Activated T-helper 17 cell treated with anti-CD3 and anti-CD28 coated beads, Interleukin-2, amount 50 U/mL, for 72 hours (primary cell): ENCODE data around the gene CTDNEP1. TPM values are rescaled to one million over a fixed set of nuclear protein-coding genes. Genes with fewer than 3 reads are reported as not detected.
A peak's percentile ranks its signal among the peaks of the same experiment; 100 is the strongest.

Source experiments
- ATAC-seq: fragments of 150-1000 bp; cut with Tn5 transposase; replicated peaks from 2 replicates; pipeline ENCODE4 v1.10.0; 2021; ENCODE audit warnings: mild to moderate bottlenecking, moderate library complexity
- H3K27ac Mint-ChIP-seq: one replicate; pipeline ENCODE4 v1.8.0; 2022; ENCODE audit warnings: mixed read lengths
- H3K27me3 Mint-ChIP-seq: one replicate; pipeline ENCODE4 v1.8.0; 2022; ENCODE audit warnings: mixed read lengths
- H3K36me3 Mint-ChIP-seq: one replicate; pipeline ENCODE4 v1.8.0; 2022; ENCODE audit warnings: low read depth, mild to moderate bottlenecking, mixed read lengths
- H3K4me1 Mint-ChIP-seq: one replicate; pipeline ENCODE4 v1.8.0; 2022; ENCODE audit warnings: mixed read lengths
- H3K4me3 Mint-ChIP-seq: one replicate; pipeline ENCODE4 v1.8.0; 2022; ENCODE audit warnings: mild to moderate bottlenecking, mixed read lengths
- H3K9me3 Mint-ChIP-seq: one replicate; pipeline ENCODE4 v1.8.0; 2022; ENCODE audit warnings: mixed read lengths
- total RNA-seq, 2 donors: library from RNA; stranded (reverse); gene quantifications; one replicate each; pipeline ENCODE4 v1.2.3, GENCODE V29; 2022

CTDNEP1 gene
- total RNA-seq, 2 donors from 2014 or later = 152 to 209 TPM

GRCh38 chr17:7283471-7284216, 32.1 kb upstream of the CTDNEP1 start:
- Mint-ChIP-seq H3K4me3 (peak overlapping the region; percentile 27), H3K9me3 (no peaks in the 10 kb centered on the region)

GRCh38 chr17:7282752-7283321, 31.3 kb upstream of the CTDNEP1 start:
- H3K4me1 Mint-ChIP-seq = peaks cover 6% of the 10 kb centered on the region
- H3K27me3 Mint-ChIP-seq = peaks cover 22% of the 10 kb centered on the region
- H3K4me3 Mint-ChIP-seq = peak overlapping the region; percentile 32
- H3K9me3 Mint-ChIP-seq = no peaks in the 10 kb centered on the region
- H3K27ac Mint-ChIP-seq = no peak overlapping the region
- H3K36me3 Mint-ChIP-seq = no peaks in the 10 kb centered on the region
- ATAC-seq = no peak

More at GRCh38 chr17:7283471-7284216, 32.1 kb upstream of the CTDNEP1 start:
- H3K36me3 Mint-ChIP-seq = no peaks in the 10 kb centered on the region
- H3K27me3 Mint-ChIP-seq = peaks cover 22% of the 10 kb centered on the region
- no peak overlapping the region for H3K27ac Mint-ChIP-seq
- peaks cover 6% of the 10 kb centered on the region for H3K4me1 Mint-ChIP-seq
- no peak for ATAC-seq

GRCh38 chr17:7281953-7282751, 30.6 kb upstream of the CTDNEP1 start:
- H3K27ac Mint-ChIP-seq = no peak overlapping the region
- H3K9me3 Mint-ChIP-seq = no peaks in the 10 kb centered on the region
- peaks cover 6% of the 10 kb centered on the region for H3K4me1 Mint-ChIP-seq
- no peaks in the 10 kb centered on the region for H3K36me3 Mint-ChIP-seq
- no peak for ATAC-seq
- peaks cover 22% of the 10 kb centered on the region for H3K27me3 Mint-ChIP-seq
- peak overlapping the region; percentile 75 for H3K4me3 Mint-ChIP-seq

- ATAC-seq = peak; percentile 91
- Mint-ChIP-seq H3K4me3 (peak within 1 kb of the TSS; percentile 75), H3K27ac (no peak within 1 kb of the TSS)
Measured at GRCh38 chr17:7281074-7281952, 29.8 kb upstream of the CTDNEP1 start, which contains the start of gene SLC2A4. TSS of gene SLC2A4 (plus strand) at chr17:7281718. CDS start at chr17:7281935, 217 bp downstream.

GRCh38 chr17:7280519-7281073, 29.1 kb upstream of the CTDNEP1 start:
- peak overlapping the region; percentile 75 for H3K4me3 Mint-ChIP-seq
- no peak overlapping the region for H3K27ac Mint-ChIP-seq
- H3K27me3 Mint-ChIP-seq = peaks cover 16% of the 10 kb centered on the region
- peak; percentile 79 for ATAC-seq
- H3K36me3 Mint-ChIP-seq = no peaks in the 10 kb centered on the region
- no peaks in the 10 kb centered on the region for H3K9me3 Mint-ChIP-seq
- peaks cover 6% of the 10 kb centered on the region for H3K4me1 Mint-ChIP-seq

More at GRCh38 chr17:7281074-7281952, 29.8 kb upstream of the CTDNEP1 start, which contains the start of gene SLC2A4:
- peaks cover 6% of the 10 kb centered on the region for H3K4me1 Mint-ChIP-seq
- H3K36me3 Mint-ChIP-seq = no peaks in the 10 kb centered on the region
- H3K27me3 Mint-ChIP-seq = peaks cover 20% of the 10 kb centered on the region
- no peaks in the 10 kb centered on the region for H3K9me3 Mint-ChIP-seq

GRCh38 chr17:7279448-7279847, 27.9 kb upstream of the CTDNEP1 start:
- Mint-ChIP-seq H3K4me3 (no peak overlapping the region), H3K36me3 (no peaks in the 10 kb centered on the region), H3K27ac (no peak overlapping the region), H3K27me3 (peaks cover 16% of the 10 kb centered on the region), H3K9me3 (no peaks in the 10 kb centered on the region), H3K4me1 (peaks cover 6% of the 10 kb centered on the region)
- ATAC-seq = no peak

GRCh38 chr17:7266784-7267183, 15.2 kb upstream of the CTDNEP1 start:
- Mint-ChIP-seq H3K36me3 (no peaks in the 10 kb centered on the region), H3K9me3 (no peaks in the 10 kb centered on the region), H3K27me3 (peaks cover 17% of the 10 kb centered on the region), H3K4me1 (peaks cover 10% of the 10 kb centered on the region), H3K27ac (no peak overlapping the region), H3K4me3 (no peak overlapping the region)
- no peak for ATAC-seq

GRCh38 chr17:7263801-7264078, 12.2 kb upstream of the CTDNEP1 start:
- Mint-ChIP-seq H3K4me3 (peak overlapping the region; percentile 77), H3K27me3 (peaks cover 17% of the 10 kb centered on the region), H3K27ac (no peak overlapping the region)

GRCh38 chr17:7262935-7263800, 11.6 kb upstream of the CTDNEP1 start:
- peaks cover 17% of the 10 kb centered on the region for H3K27me3 Mint-ChIP-seq
- H3K27ac Mint-ChIP-seq = no peak overlapping the region
- peak overlapping the region; percentile 77 for H3K4me3 Mint-ChIP-seq
- peaks cover 21% of the 10 kb centered on the region for H3K36me3 Mint-ChIP-seq
- peaks cover 10% of the 10 kb centered on the region for H3K4me1 Mint-ChIP-seq
- ATAC-seq = no peak
- no peaks in the 10 kb centered on the region for H3K9me3 Mint-ChIP-seq

More at GRCh38 chr17:7263801-7264078, 12.2 kb upstream of the CTDNEP1 start:
- no peak for ATAC-seq
- H3K4me1 Mint-ChIP-seq = peaks cover 10% of the 10 kb centered on the region
- peaks cover 15% of the 10 kb centered on the region for H3K36me3 Mint-ChIP-seq
- H3K9me3 Mint-ChIP-seq = no peaks in the 10 kb centered on the region

GRCh38 chr17:7262192-7262934, 10.8 kb upstream of the CTDNEP1 start, which contains the start of gene CLDN7:
TSS of gene CLDN7 (minus strand) at chr17:7262478. CDS start at chr17:7262043, 435 bp downstream.
- peaks cover 10% of the 10 kb centered on the region for H3K4me1 Mint-ChIP-seq
- no peak for ATAC-seq
- no peak within 1 kb of the TSS for H3K27ac Mint-ChIP-seq

GRCh38 chr17:7261379-7262191, 10.1 kb upstream of the CTDNEP1 start:
- no peaks in the 10 kb centered on the region for H3K9me3 Mint-ChIP-seq
- peaks cover 37% of the 10 kb centered on the region for H3K36me3 Mint-ChIP-seq
- no peak overlapping the region for H3K27ac Mint-ChIP-seq
- peaks cover 10% of the 10 kb centered on the region for H3K4me1 Mint-ChIP-seq
- peak; percentile 49 for ATAC-seq
- peak overlapping the region; percentile 77 for H3K4me3 Mint-ChIP-seq
- H3K27me3 Mint-ChIP-seq = peaks cover 14% of the 10 kb centered on the region

More at GRCh38 chr17:7262192-7262934, 10.8 kb upstream of the CTDNEP1 start, which contains the start of gene CLDN7:
- Mint-ChIP-seq H3K4me3 (peak within 1 kb of the TSS; percentile 77), H3K9me3 (no peaks in the 10 kb centered on the region), H3K27me3 (peaks cover 17% of the 10 kb centered on the region), H3K36me3 (peaks cover 29% of the 10 kb centered on the region)
